GM12878 (cell line): ENCODE data around the gene CCL4L2. TPM values are rescaled to one million over a fixed set of nuclear protein-coding genes. Genes with fewer than 3 reads are reported as not detected.
A peak's percentile ranks its signal among the peaks of the same experiment; 100 is the strongest.
"Not testable (repeated sequence)": the region's sequence is repeated elsewhere in the genome, so short reads cannot be mapped to it uniquely, and the experiment has no call there.

Source experiments
- ATAC-seq: fragments of 200-7000 bp; cut with Tn5 transposase; 3 replicates; pipeline ENCODE4 v1.9.1; 2020; ENCODE audit warnings: mild to moderate bottlenecking, moderate library complexity
- BruUV-seq: library from RNA; stranded (reverse); fragments of 400-500 nt; replicated peaks from 2 replicates; lab custom pipeline; 2021; lab: Mats Ljungman, UMichigan
- CTCF ChIA-PET: fragments of 300-600 bp; sonication (Branson Sonifier 250); formaldehyde crosslinking; extraction: SDS; loops from one replicate; lab custom pipeline; 2021; ENCODE audit warnings: inconsistent platforms; lab: Yijun Ruan, JAX
- POLR2A ChIA-PET: fragments of 350-600 bp; formaldehyde crosslinking; extraction: SDS; loops from one replicate; lab custom pipeline; 2021; ENCODE audit warnings: inconsistent platforms; lab: Charles Lee
- RAD21 ChIA-PET: fragments of 300-600 bp; sonication (Branson Sonifier 250); formaldehyde crosslinking; loops from one replicate; lab custom pipeline; 2023; ENCODE audit warnings: antibody characterized with exemption; ENCODE audit not compliant: unreplicated experiment; lab: Charles Lee
- SMC1A ChIA-PET: fragments of 300-600 bp; sonication (Branson Sonifier 250); formaldehyde crosslinking; loops from one replicate; lab custom pipeline; 2023; ENCODE audit not compliant: unreplicated experiment, uncharacterized antibody; lab: Charles Lee
- DNase-seq: peaks from one replicate; pipeline ENCODE4 v3.0.0-alpha.2; 2011; ENCODE audit warnings: low read depth, low spot score
- FAIRE-seq: peaks from 3 replicates; lab custom pipeline; 2011; peaks lifted over from hg19 to GRCh38; lab: Jason Lieb, UNC
- H2AFZ ChIP-seq: 2 replicates; pipeline ENCODE4 v1.6.0; 2011; ENCODE audit warnings: low read depth, low read length, control low read depth; ENCODE audit not compliant: control insufficient read depth
- H3K27ac ChIP-seq: 2 replicates; pipeline ENCODE4 v1.5.1; 2011; ENCODE audit warnings: control low read depth; ENCODE audit not compliant: control insufficient read depth, insufficient read depth
- H3K27me3 ChIP-seq, 2 experiments: replicated peaks in 1 of 2; 2 replicates each; pipeline versions ENCODE4 v1.6.0 to v1.6.1; 2011; ENCODE audit warnings: low read length in 1 of 2; ENCODE audit not compliant: control insufficient read depth in 2 of 2, insufficient read depth in 2 of 2
- H3K36me3 ChIP-seq, 2 experiments: 2 replicates each; pipeline ENCODE4 v1.5.1; 2011; ENCODE audit warnings: low read length in 1 of 2; ENCODE audit not compliant: control insufficient read depth in 2 of 2, insufficient read depth in 2 of 2
- H3K4me1 ChIP-seq: 2 replicates; pipeline ENCODE4 v1.6.1; 2011; ENCODE audit warnings: mild to moderate bottlenecking, low read length, moderate library complexity, mixed read lengths; ENCODE audit not compliant: control insufficient read depth, insufficient read depth
- H3K4me2 ChIP-seq: 2 replicates; pipeline ENCODE4 v1.6.0; 2011; ENCODE audit warnings: control low read depth; ENCODE audit not compliant: control insufficient read depth, insufficient read depth
- H3K4me3 ChIP-seq: fragments of 200-600 bp; sonication (generic); 2 replicates; pipeline ENCODE4 v1.5.1; 2016
- H3K79me2 ChIP-seq: 2 replicates; pipeline ENCODE4 v1.6.0; 2011; ENCODE audit warnings: low read length; ENCODE audit not compliant: control insufficient read depth, insufficient read depth
- H3K9ac ChIP-seq: 2 replicates; pipeline ENCODE4 v1.8.0; 2011; ENCODE audit warnings: low read length, control low read depth, mixed read lengths; ENCODE audit not compliant: control insufficient read depth, insufficient read depth
- H3K9me3 ChIP-seq: replicated peaks from 3 replicates; pipeline ENCODE4 v1.5.1; 2011; ENCODE audit warnings: mild to moderate bottlenecking, low read length; ENCODE audit not compliant: control insufficient read depth, insufficient read depth
- H4K20me1 ChIP-seq: 2 replicates; pipeline ENCODE4 v1.6.0; 2011; ENCODE audit not compliant: control insufficient read depth, insufficient read depth
- EP300 ChIP-seq, 2 experiments: fragments of 150-350 bp in 1 of 2; IDR thresholded peaks; 2 replicates each; pipeline ENCODE4 v1.6.1; 2011 to 2012; ENCODE audit warnings: low read depth in 2 of 2, low read length in 2 of 2, borderline replicate concordance in 1 of 2, improper control_type of control experiment in 1 of 2, inconsistent platforms in 1 of 2; ENCODE audit not compliant: control insufficient read depth in 1 of 2
- IKZF2 ChIP-seq, 2 experiments: fragments of 450-650 bp; IDR thresholded peaks; 2 replicates each; pipeline ENCODE4 v1.6.1; 2017; ENCODE audit warnings: mild to moderate bottlenecking in 2 of 2, moderate library complexity in 2 of 2
- WGBS: methylation state at CpG from one replicate; pipeline ENCODE4 v1.1.6; 2016; ENCODE audit warnings: low lambda C conversion rate; ENCODE audit not compliant: insufficient replicate concordance, insufficient coverage; ENCODE audit errors: missing lambda C conversion rate; 5-methylcytosine and 5-hydroxymethylcytosine counted together
- in situ Hi-C: fragments of 300-500 bp; cut with MboI; formaldehyde crosslinking; loops from 9 replicates; pipeline ENCODE4 v1.14.3; 2018; ENCODE audit warnings: mixed read lengths
- intact Hi-C: fragments of 100-400 bp; cut with micrococcal nuclease; formaldehyde crosslinking; loops from one replicate; pipeline ENCODE4 v1.14.2; 2022; ENCODE audit not compliant: unreplicated experiment
- polyA plus RNA-seq, 11 experiments: library from polyadenylated mRNA; depleted of rRNA in 4 of 11; unstranded in 6 of 11; stranded (reverse) in 5 of 11; fragments of >200 nt; fragmentation: Nextera tagmentation in 4 of 11; fragmentation: Illumina TruSeq in 1 of 11; extraction: Ambion mirVana in 4 of 11; extraction: Trizol in 1 of 11; gene quantifications; 1 replicate in 1 of 11; 2 replicates in 10 of 11; pipeline versions ENCODE4 v1.2.1 to v1.2.3, GENCODE V29; 2011 to 2016; ENCODE audit warnings: inconsistent platforms in 2 of 11, missing spikeins in 2 of 11, low read depth in 1 of 11
- total RNA-seq, 4 experiments: library from RNA; depleted of rRNA in 3 of 4; stranded (reverse); fragments of >200 nt in 3 of 4; fragmentation: Illumina TruSeq in 1 of 4; extraction: Trizol in 1 of 4; gene quantifications; 2 replicates each; pipeline versions ENCODE4 v1.2.1 to v1.2.3, GENCODE V29; 2013 to 2021
- TF ChIP-seq, protein P1 (sequence below): fragments of 450-650 bp; IDR thresholded peaks from 2 replicates; pipeline ENCODE4 v1.6.1; 2016; ENCODE audit warnings: mild to moderate bottlenecking

Gene CCL4L2
- total and polyA plus RNA-seq, 10 of the 15 experiments (the other 5 are each of a cell fraction or from before 2014, with no cell fraction given) = 2.3 to 275 (median 14.5) TPM

DNA sequence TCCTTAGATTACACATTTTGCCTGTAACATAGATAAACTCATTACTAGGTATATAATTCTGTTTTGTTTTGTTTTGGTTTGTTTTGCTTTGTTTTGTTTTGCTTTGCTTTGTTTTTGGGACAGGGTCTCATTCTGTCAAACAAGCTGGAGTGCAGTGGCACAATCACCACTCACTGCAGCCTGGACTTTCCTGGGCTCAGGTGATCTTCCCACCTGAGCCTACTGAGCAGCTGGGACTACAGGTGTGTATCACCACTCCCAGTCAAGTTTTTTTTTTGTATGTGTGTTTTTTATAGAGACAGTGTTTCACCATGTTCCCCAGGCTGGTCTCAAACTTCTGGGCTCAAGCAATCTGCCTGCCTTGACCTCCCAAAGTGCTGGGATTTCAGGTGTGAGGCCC, 1.3 kb upstream of the CCL4L2 start:
- no peaks in the 10 kb centered on the region for H3K27me3 ChIP-seq
- SMC1A ChIA-PET = interaction anchor here (1.4 to 1.7 kb wide), 2 partner anchors 11 to 17 kb away, joined by 5 to 7 read pairs; no protein-coding TSS in a partner anchor
- no peaks in the 10 kb centered on the region for H4K20me1 ChIP-seq
- CTCF ChIA-PET = interaction anchor here (1.2 kb wide), 1 partner anchor 11 kb away, joined by 3 read pairs; no protein-coding TSS in a partner anchor
- RAD21 ChIA-PET = interaction anchor here (0.9 to 2.4 kb wide), 4 partner anchors 13 to 119 kb away, joined by 3 to 6 read pairs (median 3); partner anchors contain the start of genes CCL3, CCL3L1 and CCL3L3
- H3K79me2 ChIP-seq = no peaks in the 10 kb centered on the region
- H3K36me3 ChIP-seq = no peaks in the 10 kb centered on the region
- in situ Hi-C loops (no loop called here), intact Hi-C loops (no loop called here)
- H3K4me3 ChIP-seq = no peak overlapping the region
- no TSS peak for BruUV-seq
- no peak for FAIRE-seq
- H3K4me1 ChIP-seq = peaks cover 16% of the 10 kb centered on the region
- H2AFZ ChIP-seq = no peak overlapping the region
- H3K4me2 ChIP-seq = no peak overlapping the region
- DNase-seq = no peak
- no peak overlapping the region for H3K27ac ChIP-seq
- ATAC-seq = no peak
- TF ChIP-seq EP300 (IDR thresholded peaks at IDR 0.05; ENCODE audit: borderline replicate concordance in 1 of 2, control insufficient read depth in 1 of 2, low read depth in 2 of 2, low read length in 2 of 2) (no peak), IKZF2 (IDR thresholded peaks at IDR 0.05) (no peak)
- H3K9ac ChIP-seq = no peak overlapping the region
- H3K9me3 ChIP-seq = no peaks in the 10 kb centered on the region
- POLR2A ChIA-PET = no interaction called here

DNA sequence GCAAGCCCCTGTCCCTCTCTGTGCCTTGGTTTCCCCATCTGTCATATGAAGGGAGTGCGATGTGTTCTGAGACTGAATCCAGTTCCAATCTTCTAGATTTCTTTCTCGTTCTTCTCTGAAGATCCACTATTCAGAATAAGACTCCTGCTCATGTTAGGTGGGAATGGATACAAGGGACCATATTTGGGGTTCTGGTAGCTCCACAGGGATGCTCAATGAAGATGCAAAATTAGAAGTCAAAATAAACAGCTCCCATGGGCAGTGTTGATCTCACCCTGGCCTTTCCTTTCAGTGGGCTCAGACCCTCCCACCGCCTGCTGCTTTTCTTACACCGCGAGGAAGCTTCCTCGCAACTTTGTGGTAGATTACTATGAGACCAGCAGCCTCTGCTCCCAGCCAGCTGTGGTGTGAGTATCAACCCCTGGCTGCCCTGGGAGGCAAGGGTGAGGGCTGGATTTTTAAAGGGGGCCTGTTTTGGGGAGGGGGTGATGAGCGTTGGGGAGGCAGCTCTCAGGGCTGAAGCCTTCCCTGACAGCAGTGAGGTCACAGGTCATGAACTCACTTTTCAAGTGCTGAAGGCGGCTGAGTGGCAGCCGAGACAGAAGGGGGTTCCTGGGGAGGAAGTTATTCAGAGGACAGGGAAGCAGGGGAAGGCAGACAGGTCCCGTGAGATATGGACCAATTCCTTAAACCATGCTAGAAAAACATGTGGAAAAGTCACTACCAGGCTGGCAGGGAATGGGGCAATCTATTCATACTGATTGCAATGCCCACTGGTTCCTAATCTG, 815 bp downstream of the CCL4L2 start:
- BruUV-seq, H3K27ac ChIP-seq, DNase-seq, H3K79me2 ChIP-seq, CTCF ChIA-PET, H2AFZ ChIP-seq, H3K4me1 ChIP-seq, H3K27me3 ChIP-seq, H3K9me3 ChIP-seq, H4K20me1 ChIP-seq, intact Hi-C loops, H3K36me3 ChIP-seq, FAIRE-seq, H3K4me3 ChIP-seq, in situ Hi-C loops, H3K9ac ChIP-seq: not testable (repeated sequence)
- TF ChIP-seq, protein P1, sequence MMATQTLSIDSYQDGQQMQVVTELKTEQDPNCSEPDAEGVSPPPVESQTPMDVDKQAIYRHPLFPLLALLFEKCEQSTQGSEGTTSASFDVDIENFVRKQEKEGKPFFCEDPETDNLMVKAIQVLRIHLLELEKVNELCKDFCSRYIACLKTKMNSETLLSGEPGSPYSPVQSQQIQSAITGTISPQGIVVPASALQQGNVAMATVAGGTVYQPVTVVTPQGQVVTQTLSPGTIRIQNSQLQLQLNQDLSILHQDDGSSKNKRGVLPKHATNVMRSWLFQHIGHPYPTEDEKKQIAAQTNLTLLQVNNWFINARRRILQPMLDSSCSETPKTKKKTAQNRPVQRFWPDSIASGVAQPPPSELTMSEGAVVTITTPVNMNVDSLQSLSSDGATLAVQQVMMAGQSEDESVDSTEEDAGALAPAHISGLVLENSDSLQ = 0 out of 2 replicates have a peak, but pooled peaks have one; percentile 13
- 21% methylated on average over 4 of the region's 10 CpGs for WGBS
- SMC1A ChIA-PET = interaction anchor here (0.8 kb wide), 1 partner anchor 13 kb away, joined by 3 read pairs; no protein-coding TSS in a partner anchor
- peak; percentile 32 for ATAC-seq
- peak overlapping the region; percentile 13; the same call in 1 of the 2 replicates for H3K4me2 ChIP-seq
- POLR2A ChIA-PET = interaction anchor here (0.6 to 1.4 kb wide), 3 partner anchors 15 to 65 kb away, joined by 3 to 5 read pairs (median 5); partner anchors contain the start of genes CCL3L1 and CCL3L3
- RAD21 ChIA-PET = interaction anchor here (0.7 kb wide), 1 partner anchor 29 kb away, joined by 3 read pairs; no protein-coding TSS in a partner anchor
